ENCODE results near the gene CDK13.

CDK13 gene

DNA sequence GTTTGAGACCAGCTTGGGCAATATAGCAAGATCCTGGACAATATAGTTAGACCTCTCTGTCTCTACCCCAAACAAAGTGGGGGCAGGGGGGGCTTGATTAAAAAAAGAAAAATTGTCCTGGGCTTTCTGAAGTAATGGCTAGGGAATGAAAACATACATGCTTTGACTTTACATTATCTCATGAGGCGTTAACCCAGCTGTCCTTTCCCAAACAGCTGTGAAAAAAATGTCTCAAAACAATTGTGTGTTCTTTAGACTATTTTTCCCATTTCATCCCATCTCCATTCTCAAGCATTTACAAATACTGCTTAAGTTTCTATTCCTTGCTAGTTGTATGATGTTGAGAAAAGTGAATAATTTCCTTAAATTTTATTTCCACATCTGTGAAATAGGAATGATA is 27.0 kb upstream of the CDK13 start:
- Histone ChIP-seq H3K27me3 (ENCODE audit: insufficient read depth, low read length) (no peaks in the 10 kb centered on the region), H3K9ac (ENCODE audit: low read depth, low read length) (no peak overlapping the region), H3K27ac (ENCODE audit: low read depth, low read length) (no peak overlapping the region), H3K4me1 (ENCODE audit: insufficient read depth, low read length) (peaks cover 10% of the 10 kb centered on the region; the same call in 1 of the 2 replicates), H3K36me3 (ENCODE audit: insufficient read depth, low read length) (no peaks in the 10 kb centered on the region), H3K9me3 (ENCODE audit: insufficient read depth, low read depth, low read length) (no peaks in the 10 kb centered on the region), H3K4me3 (ENCODE audit: low read length) (no peak overlapping the region)
- 86% methylated on average over 1 of the region's 1 CpG for WGBS

DNA sequence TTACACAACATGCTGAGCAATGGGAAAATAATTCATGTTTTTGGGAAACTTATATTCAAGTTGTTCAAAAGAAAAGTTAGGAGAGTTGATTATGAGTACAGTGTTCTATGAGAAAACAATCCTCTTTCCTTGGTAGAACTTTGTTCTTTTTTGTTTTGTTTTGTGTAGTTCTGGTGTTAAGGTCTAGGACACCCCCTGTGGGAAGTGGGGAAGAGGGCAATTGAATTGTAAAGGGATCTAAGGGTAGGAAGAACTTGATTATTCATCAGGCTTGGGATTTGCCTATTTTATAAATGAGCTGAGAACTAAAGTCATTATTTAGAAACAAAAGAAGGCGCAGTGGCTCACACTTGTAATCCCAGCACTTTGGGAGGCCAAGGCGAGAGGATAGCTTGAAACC is 25.9 kb upstream of the CDK13 start:
- H3K27me3 ChIP-seq (ENCODE audit: insufficient read depth, low read length), result no peaks in the 10 kb centered on the region
- 85% methylated on average over 2 of the region's 2 CpGs for WGBS

DNA sequence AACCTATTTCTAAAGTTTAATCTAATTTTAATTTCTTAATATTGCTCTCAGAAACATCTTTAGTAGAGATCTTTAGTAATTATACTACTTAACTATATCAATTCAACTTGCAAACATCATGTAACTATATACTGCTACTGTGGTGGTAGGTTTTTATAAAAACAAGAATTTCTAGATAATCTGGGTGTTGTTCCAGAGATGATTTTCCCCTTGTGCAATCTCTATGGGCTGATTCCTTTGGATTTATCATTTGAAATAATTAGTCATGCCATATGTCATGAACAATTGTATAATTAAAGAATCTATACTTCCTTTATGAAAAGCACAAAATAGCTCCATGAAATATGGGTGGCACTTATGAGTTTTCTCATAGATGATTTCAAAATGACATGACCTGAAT is 23.9 kb upstream of the CDK13 start:
- Histone ChIP-seq H3K4me3 (ENCODE audit: low read length) (no peak overlapping the region), H3K36me3 (ENCODE audit: insufficient read depth, low read length) (no peaks in the 10 kb centered on the region), H3K4me1 (ENCODE audit: insufficient read depth, low read length) (peaks cover 10% of the 10 kb centered on the region; the same call in 1 of the 2 replicates), H3K9me3 (ENCODE audit: insufficient read depth, low read depth, low read length) (no peaks in the 10 kb centered on the region), H3K9ac (ENCODE audit: low read depth, low read length) (no peak overlapping the region), H3K27ac (ENCODE audit: low read depth, low read length) (no peak overlapping the region), H3K27me3 (ENCODE audit: insufficient read depth, low read length) (no peaks in the 10 kb centered on the region)

More for the DNA sequence above, 25.9 kb upstream of the CDK13 start:
- peaks cover 10% of the 10 kb centered on the region; the same call in 1 of the 2 replicates for H3K4me1 ChIP-seq (ENCODE audit: insufficient read depth, low read length)
- no peak overlapping the region for H3K9ac ChIP-seq (ENCODE audit: low read depth, low read length)
- H3K4me3 ChIP-seq (ENCODE audit: low read length), result no peak overlapping the region
- H3K9me3 ChIP-seq (ENCODE audit: insufficient read depth, low read depth, low read length), result no peaks in the 10 kb centered on the region
- H3K27ac ChIP-seq (ENCODE audit: low read depth, low read length), result no peak overlapping the region
- no peaks in the 10 kb centered on the region for H3K36me3 ChIP-seq (ENCODE audit: insufficient read depth, low read length)

DNA sequence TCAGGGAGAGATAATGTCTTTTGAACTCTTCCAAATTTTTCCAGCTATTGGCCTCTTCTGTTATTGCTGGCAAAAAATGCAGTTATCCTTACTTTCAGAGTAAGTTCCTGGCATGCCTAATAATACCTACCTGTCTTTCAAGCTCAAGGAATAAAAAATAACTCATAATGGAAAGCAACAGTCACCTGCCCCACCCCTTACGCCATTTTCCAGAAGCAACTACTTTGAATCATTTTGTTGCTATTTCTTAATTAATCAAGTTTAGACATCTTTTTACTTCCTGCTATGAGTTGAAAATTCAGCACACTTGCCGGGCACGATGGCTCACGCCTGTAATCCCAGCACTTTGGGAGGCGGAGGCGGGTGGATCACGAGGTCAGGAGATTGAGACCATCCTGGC is 23.0 kb upstream of the CDK13 start:
- WGBS, result 96% methylated on average over 7 of the region's 7 CpGs

DNA sequence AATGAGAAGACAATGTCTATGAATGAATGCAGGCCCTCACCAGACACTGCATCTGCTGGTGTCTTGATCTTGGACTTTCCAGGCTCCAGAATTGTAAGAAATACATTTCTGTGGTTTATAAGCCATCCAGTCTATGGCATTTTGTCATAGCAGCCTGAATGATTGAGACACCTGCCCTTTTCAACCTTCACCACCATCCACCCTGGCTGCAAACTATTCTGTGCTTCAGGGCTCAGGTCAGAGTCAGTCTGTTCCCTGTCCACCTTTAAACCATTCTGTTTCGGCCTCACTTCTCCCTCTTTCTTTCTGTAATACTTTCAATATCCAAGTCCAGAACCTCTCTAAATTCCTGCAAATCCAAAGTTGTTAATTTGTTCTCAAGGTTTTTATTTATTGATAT is 15.9 kb upstream of the CDK13 start:
- Histone ChIP-seq H3K36me3 (ENCODE audit: insufficient read depth, low read length) (no peaks in the 10 kb centered on the region), H3K27ac (ENCODE audit: low read depth, low read length) (no peak overlapping the region), H3K4me3 (ENCODE audit: low read length) (no peak overlapping the region), H3K9ac (ENCODE audit: low read depth, low read length) (no peak overlapping the region), H3K9me3 (ENCODE audit: insufficient read depth, low read depth, low read length) (no peaks in the 10 kb centered on the region), H3K27me3 (ENCODE audit: insufficient read depth, low read length) (no peaks in the 10 kb centered on the region), H3K4me1 (ENCODE audit: insufficient read depth, low read length) (no peaks in the 10 kb centered on the region)
- WGBS, result 91% methylated on average over 1 of the region's 1 CpG

More for the DNA sequence above, 23.0 kb upstream of the CDK13 start:
- Histone ChIP-seq H3K4me3 (ENCODE audit: low read length) (no peak overlapping the region), H3K27me3 (ENCODE audit: insufficient read depth, low read length) (no peaks in the 10 kb centered on the region), H3K4me1 (ENCODE audit: insufficient read depth, low read length) (peaks cover 4% of the 10 kb centered on the region; the same call in 1 of the 2 replicates), H3K36me3 (ENCODE audit: insufficient read depth, low read length) (no peaks in the 10 kb centered on the region), H3K27ac (ENCODE audit: low read depth, low read length) (no peak overlapping the region), H3K9ac (ENCODE audit: low read depth, low read length) (no peak overlapping the region), H3K9me3 (ENCODE audit: insufficient read depth, low read depth, low read length) (no peaks in the 10 kb centered on the region)

DNA sequence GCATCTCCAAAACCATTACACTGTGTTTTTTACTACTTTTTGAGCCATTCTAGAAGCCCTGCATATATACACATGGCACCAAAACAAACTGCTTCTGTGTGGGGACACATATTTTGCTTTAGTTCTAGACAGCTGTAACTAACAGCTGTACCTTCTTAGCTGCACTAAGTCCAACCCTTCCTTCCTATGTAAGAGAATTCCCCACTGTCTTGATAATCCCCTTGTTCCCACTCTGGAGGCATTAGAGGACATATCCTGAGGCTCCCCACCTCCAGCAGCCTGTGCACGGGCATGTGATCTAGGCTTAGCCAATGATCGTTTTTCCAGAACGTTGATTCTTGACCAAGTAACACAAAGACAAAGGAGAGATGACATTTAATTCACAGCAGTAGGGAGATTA is 13.3 kb upstream of the CDK13 start:
- Histone ChIP-seq H3K9ac (ENCODE audit: low read depth, low read length) (no peak overlapping the region), H3K4me3 (ENCODE audit: low read length) (no peak overlapping the region), H3K4me1 (ENCODE audit: insufficient read depth, low read length) (no peaks in the 10 kb centered on the region), H3K27ac (ENCODE audit: low read depth, low read length) (no peak overlapping the region), H3K9me3 (ENCODE audit: insufficient read depth, low read depth, low read length) (no peaks in the 10 kb centered on the region), H3K36me3 (ENCODE audit: insufficient read depth, low read length) (no peaks in the 10 kb centered on the region), H3K27me3 (ENCODE audit: insufficient read depth, low read length) (no peaks in the 10 kb centered on the region)
- 92% methylated on average over 3 of the region's 3 CpGs for WGBS

DNA sequence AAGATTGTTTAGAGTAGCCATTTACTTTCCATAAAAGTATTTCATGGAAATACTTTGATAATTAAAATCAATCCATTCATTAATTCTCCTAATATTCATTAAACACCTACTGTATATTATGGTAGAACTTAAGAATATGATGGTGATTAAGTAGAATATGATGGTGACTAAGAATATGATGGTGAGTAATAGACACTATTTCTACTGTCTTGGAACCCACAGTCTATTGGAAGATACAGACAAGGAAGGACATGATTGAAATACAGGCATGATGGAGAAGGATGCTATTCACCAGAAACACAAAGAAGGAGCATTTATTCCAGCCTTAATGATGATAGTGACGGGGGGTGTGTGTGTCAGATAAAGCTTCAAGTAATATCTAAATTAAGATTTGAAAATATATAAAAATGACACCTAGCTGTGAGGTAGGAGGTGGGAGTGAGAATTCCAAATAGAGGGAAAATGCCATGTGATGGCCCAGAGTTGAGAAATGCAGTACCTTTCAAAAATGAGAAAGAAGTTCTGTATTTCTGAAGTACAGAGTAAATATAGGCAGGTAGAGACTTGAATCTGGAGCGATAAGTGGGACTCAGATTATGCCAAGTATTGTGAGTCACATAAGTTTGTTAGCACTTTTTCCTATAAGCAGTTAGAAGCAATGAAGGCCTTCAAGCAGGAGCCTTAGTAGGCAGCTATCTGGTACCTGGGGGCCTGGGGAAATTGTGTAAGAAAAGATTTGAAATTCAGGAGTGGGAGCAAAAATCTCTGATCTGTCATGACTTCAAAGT is 12.5 kb upstream of the CDK13 start:
- no peak overlapping the region for H3K27ac ChIP-seq (ENCODE audit: low read depth, low read length)
- 88% methylated on average over 1 of the region's 2 CpGs for WGBS
- no peaks in the 10 kb centered on the region for H3K9me3 ChIP-seq (ENCODE audit: insufficient read depth, low read depth, low read length)
- no peak overlapping the region for H3K4me3 ChIP-seq (ENCODE audit: low read length)
- H3K4me1 ChIP-seq (ENCODE audit: insufficient read depth, low read length), result no peaks in the 10 kb centered on the region
- H3K36me3 ChIP-seq (ENCODE audit: insufficient read depth, low read length), result no peaks in the 10 kb centered on the region
- H3K9ac ChIP-seq (ENCODE audit: low read depth, low read length), result no peak overlapping the region
- H3K27me3 ChIP-seq (ENCODE audit: insufficient read depth, low read length), result no peaks in the 10 kb centered on the region

DNA sequence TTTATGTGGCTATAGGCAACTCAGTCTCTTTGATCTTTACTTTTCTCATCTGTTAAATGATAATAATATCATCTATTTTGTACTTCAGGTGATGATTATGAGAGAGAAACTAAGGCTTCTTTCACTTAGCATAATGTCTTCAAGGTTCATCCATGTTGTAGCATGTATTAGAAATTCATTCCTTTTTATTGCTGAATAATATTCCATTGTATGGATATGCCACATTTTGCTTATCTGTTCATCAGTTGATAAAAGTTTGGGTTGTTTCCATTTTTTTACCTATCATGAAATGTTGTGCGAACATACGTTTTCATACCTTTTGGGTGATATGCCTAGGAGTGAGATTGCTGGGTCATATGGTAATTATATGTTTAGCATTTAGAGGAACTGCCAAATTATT is 7.2 kb upstream of the CDK13 start:
- H3K27ac ChIP-seq (ENCODE audit: low read depth, low read length), result no peak overlapping the region
- H3K4me1 ChIP-seq (ENCODE audit: insufficient read depth, low read length), result no peaks in the 10 kb centered on the region
- no peak overlapping the region for H3K4me3 ChIP-seq (ENCODE audit: low read length)
- WGBS, result 90% methylated on average over 2 of the region's 2 CpGs
- H3K9me3 ChIP-seq (ENCODE audit: insufficient read depth, low read depth, low read length), result no peaks in the 10 kb centered on the region; the same call in 1 of the 2 replicates
- no peaks in the 10 kb centered on the region for H3K36me3 ChIP-seq (ENCODE audit: insufficient read depth, low read length)
- H3K9ac ChIP-seq (ENCODE audit: low read depth, low read length), result no peak overlapping the region
- no peaks in the 10 kb centered on the region for H3K27me3 ChIP-seq (ENCODE audit: insufficient read depth, low read length)

DNA sequence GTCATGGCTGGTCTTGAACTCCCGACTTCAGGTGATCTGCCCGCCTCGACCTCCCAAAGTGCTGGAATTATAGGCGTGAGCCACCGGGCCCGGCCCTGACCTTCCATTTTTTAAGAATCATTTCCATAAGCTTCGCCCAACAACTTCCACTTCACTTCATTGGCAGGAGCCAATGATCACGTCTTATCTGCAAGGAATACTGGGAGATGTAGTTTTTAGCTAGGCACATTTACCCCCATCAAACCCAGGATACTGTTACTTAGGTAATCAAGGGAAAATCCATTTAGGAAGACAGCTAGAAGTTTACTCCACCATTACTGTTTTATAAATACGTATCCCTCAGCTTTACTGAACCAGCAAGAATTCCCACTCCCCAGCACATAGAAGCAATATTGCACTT is 3.4 kb upstream of the CDK13 start:
- 88% methylated on average over 8 of the region's 9 CpGs for WGBS
- Histone ChIP-seq H3K27me3 (ENCODE audit: insufficient read depth, low read length) (no peaks in the 10 kb centered on the region), H3K9me3 (ENCODE audit: insufficient read depth, low read depth, low read length) (no peaks in the 10 kb centered on the region; the same call in 1 of the 2 replicates), H3K4me3 (ENCODE audit: low read length) (no peak overlapping the region), H3K9ac (ENCODE audit: low read depth, low read length) (no peak overlapping the region), H3K4me1 (ENCODE audit: insufficient read depth, low read length) (no peaks in the 10 kb centered on the region), H3K27ac (ENCODE audit: low read depth, low read length) (no peak overlapping the region), H3K36me3 (ENCODE audit: insufficient read depth, low read length) (no peaks in the 10 kb centered on the region)

DNA sequence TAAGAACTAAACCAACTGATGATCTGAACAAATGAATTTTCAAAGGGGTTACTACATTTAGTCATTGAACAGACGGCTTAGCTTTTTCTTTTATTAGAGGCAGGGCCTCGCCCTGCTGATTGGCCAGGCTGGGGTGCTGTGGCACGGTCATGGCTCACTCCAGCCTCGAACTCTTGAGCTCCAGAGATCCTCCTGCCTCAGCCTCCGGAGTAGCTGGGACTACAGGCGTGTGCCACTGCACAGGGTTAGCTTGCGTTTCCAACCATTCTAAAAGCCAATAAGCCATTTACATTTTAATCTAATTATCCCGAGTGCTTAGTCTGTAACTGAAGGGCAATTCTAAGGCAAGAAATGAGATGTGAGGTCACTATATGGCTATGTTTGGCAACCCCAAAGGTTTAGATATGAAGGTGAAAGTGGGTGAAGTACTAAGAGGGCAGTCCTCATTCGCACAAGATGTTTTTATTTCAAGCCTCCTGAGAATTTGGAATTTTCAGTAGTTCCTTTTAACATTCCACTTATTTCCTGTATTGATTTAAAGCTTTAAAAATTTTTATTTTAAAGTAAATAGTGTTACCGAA is 1.6 kb upstream of the CDK13 start:
- H3K9ac ChIP-seq (ENCODE audit: low read depth, low read length), result peak overlapping the region; percentile 90
- H3K36me3 ChIP-seq (ENCODE audit: insufficient read depth, low read length), result no peaks in the 10 kb centered on the region
- H3K27ac ChIP-seq (ENCODE audit: low read depth, low read length), result peak overlapping the region; percentile 94
- peaks cover 8% of the 10 kb centered on the region for H3K4me1 ChIP-seq (ENCODE audit: insufficient read depth, low read length)
- 72% methylated on average over 10 of the region's 10 CpGs for WGBS
- H3K9me3 ChIP-seq (ENCODE audit: insufficient read depth, low read depth, low read length), result no peaks in the 10 kb centered on the region
- no peaks in the 10 kb centered on the region for H3K27me3 ChIP-seq (ENCODE audit: insufficient read depth, low read length)
- peak overlapping the region; percentile 75 for H3K4me3 ChIP-seq (ENCODE audit: low read length)

DNA sequence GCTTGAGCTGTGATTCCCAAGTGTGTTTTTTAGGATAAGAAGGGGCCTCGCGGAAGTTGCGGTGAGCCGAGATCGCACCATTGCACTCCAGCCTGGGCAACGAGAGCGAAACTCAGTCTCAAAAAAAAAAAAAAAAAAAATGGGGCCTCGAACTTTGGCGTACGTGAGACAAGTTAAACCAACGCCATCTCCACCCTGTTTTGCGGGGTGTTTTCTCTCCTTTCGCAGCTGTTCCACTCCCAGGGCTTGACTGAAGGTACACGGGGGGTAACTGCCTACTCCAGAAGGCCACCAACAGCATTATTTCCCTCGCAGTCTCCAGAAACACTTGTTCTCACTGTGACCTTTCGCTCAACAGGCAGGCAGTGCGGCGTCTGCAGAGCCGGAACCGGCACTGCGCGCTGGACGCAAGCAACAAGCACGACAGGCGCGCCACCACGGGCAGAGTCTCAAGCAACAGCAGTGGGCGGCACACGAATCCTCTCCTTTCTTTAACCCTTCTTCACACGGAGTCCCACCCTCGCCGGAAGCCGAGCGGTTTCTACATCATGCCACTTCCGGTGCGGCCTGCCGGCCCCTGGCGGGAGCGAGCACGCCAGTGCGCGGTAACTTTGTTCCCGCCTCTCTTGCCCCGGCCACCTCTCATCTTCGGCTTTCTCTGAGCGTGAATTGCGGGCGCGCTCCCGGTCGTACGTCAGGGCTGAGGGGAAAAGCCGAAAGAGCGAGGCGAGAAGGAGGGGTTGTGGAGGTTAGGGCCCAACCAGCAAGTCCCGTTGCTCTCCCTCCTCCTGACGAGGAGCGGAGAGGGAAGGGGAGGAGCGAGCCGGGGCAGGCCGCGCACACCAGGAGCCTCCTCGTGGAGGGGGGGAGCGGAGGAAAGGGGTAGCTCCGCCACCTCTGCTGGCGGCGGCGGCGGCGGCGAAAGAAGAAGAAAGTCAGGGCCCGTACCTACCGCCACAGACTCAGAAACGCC is 814 bp upstream of the CDK13 start:
- H3K9me3 ChIP-seq (ENCODE audit: insufficient read depth, low read depth, low read length), result no peaks in the 10 kb centered on the region
- H3K4me3 ChIP-seq (ENCODE audit: low read length), result peak overlapping the region; percentile 75
- WGBS, result under 1% methylated on average over 67 of the region's 74 CpGs

More for the DNA sequence above, 814 bp upstream of the CDK13 start:
- Histone ChIP-seq H3K27ac (ENCODE audit: low read depth, low read length) (peak overlapping the region; percentile 94), H3K4me1 (ENCODE audit: insufficient read depth, low read length) (peaks cover 16% of the 10 kb centered on the region), H3K27me3 (ENCODE audit: insufficient read depth, low read length) (no peaks in the 10 kb centered on the region), H3K9ac (ENCODE audit: low read depth, low read length) (peak overlapping the region; percentile 90), H3K36me3 (ENCODE audit: insufficient read depth, low read length) (0 out of 2 replicates have a peak, but pooled peaks cover under 1% of the 10 kb centered on the region)

All from HUES64 (cell line).